GM12878 (cell line): Measurements from ENCODE around the gene SULT1C3. TPM values are rescaled to one million over a fixed set of nuclear protein-coding genes. Genes with fewer than 3 reads are reported as not detected.

Experiments
- ATAC-seq: fragments of 200-7000 bp; cut with Tn5 transposase; 3 replicates; pipeline ENCODE4 v1.9.1; 2020; ENCODE audit warnings: mild to moderate bottlenecking, moderate library complexity
- BruUV-seq: library from RNA; stranded (reverse); fragments of 400-500 nt; replicated peaks from 2 replicates; lab custom pipeline; 2021; lab: Mats Ljungman, UMichigan
- CTCF ChIA-PET: fragments of 300-600 bp; sonication (Branson Sonifier 250); formaldehyde crosslinking; extraction: SDS; loops from one replicate; lab custom pipeline; 2021; ENCODE audit warnings: inconsistent platforms; lab: Yijun Ruan, JAX
- POLR2A ChIA-PET: fragments of 350-600 bp; formaldehyde crosslinking; extraction: SDS; loops from one replicate; lab custom pipeline; 2021; ENCODE audit warnings: inconsistent platforms; lab: Charles Lee
- RAD21 ChIA-PET: fragments of 300-600 bp; sonication (Branson Sonifier 250); formaldehyde crosslinking; loops from one replicate; lab custom pipeline; 2023; ENCODE audit warnings: antibody characterized with exemption; ENCODE audit not compliant: unreplicated experiment; lab: Charles Lee
- SMC1A ChIA-PET: fragments of 300-600 bp; sonication (Branson Sonifier 250); formaldehyde crosslinking; loops from one replicate; lab custom pipeline; 2023; ENCODE audit not compliant: unreplicated experiment, uncharacterized antibody; lab: Charles Lee
- DNase-seq: peaks from one replicate; pipeline ENCODE4 v3.0.0-alpha.2; 2011; ENCODE audit warnings: low read depth, low spot score
- FAIRE-seq: peaks from 3 replicates; lab custom pipeline; 2011; peaks lifted over from hg19 to GRCh38; lab: Jason Lieb, UNC
- H2AFZ ChIP-seq: 2 replicates; pipeline ENCODE4 v1.6.0; 2011; ENCODE audit warnings: low read depth, low read length, control low read depth; ENCODE audit not compliant: control insufficient read depth
- H3K27ac ChIP-seq: 2 replicates; pipeline ENCODE4 v1.5.1; 2011; ENCODE audit warnings: control low read depth; ENCODE audit not compliant: control insufficient read depth, insufficient read depth
- H3K27me3 ChIP-seq, 2 experiments: replicated peaks in 1 of 2; 2 replicates each; pipeline versions ENCODE4 v1.6.0 to v1.6.1; 2011; ENCODE audit warnings: low read length in 1 of 2; ENCODE audit not compliant: control insufficient read depth in 2 of 2, insufficient read depth in 2 of 2
- H3K36me3 ChIP-seq, 2 experiments: 2 replicates each; pipeline ENCODE4 v1.5.1; 2011; ENCODE audit warnings: low read length in 1 of 2; ENCODE audit not compliant: control insufficient read depth in 2 of 2, insufficient read depth in 2 of 2
- H3K4me1 ChIP-seq: 2 replicates; pipeline ENCODE4 v1.6.1; 2011; ENCODE audit warnings: mild to moderate bottlenecking, low read length, moderate library complexity, mixed read lengths; ENCODE audit not compliant: control insufficient read depth, insufficient read depth
- H3K4me2 ChIP-seq: 2 replicates; pipeline ENCODE4 v1.6.0; 2011; ENCODE audit warnings: control low read depth; ENCODE audit not compliant: control insufficient read depth, insufficient read depth
- H3K4me3 ChIP-seq: fragments of 200-600 bp; sonication (generic); 2 replicates; pipeline ENCODE4 v1.5.1; 2016
- H3K79me2 ChIP-seq: 2 replicates; pipeline ENCODE4 v1.6.0; 2011; ENCODE audit warnings: low read length; ENCODE audit not compliant: control insufficient read depth, insufficient read depth
- H3K9ac ChIP-seq: 2 replicates; pipeline ENCODE4 v1.8.0; 2011; ENCODE audit warnings: low read length, control low read depth, mixed read lengths; ENCODE audit not compliant: control insufficient read depth, insufficient read depth
- H3K9me3 ChIP-seq: replicated peaks from 3 replicates; pipeline ENCODE4 v1.5.1; 2011; ENCODE audit warnings: mild to moderate bottlenecking, low read length; ENCODE audit not compliant: control insufficient read depth, insufficient read depth
- H4K20me1 ChIP-seq: 2 replicates; pipeline ENCODE4 v1.6.0; 2011; ENCODE audit not compliant: control insufficient read depth, insufficient read depth
- BHLHE40 ChIP-seq, 2 experiments: fragments of 450-650 bp in 1 of 2; IDR thresholded peaks; 2 replicates each; pipeline ENCODE4 v1.6.1; 2011 to 2017; ENCODE audit warnings: low read depth in 2 of 2, borderline replicate concordance in 1 of 2, improper control_type of control experiment in 1 of 2, low read length in 1 of 2, mild to moderate bottlenecking in 1 of 2
- CHD4 ChIP-seq: fragments of 200-600 bp; sonication (generic); IDR thresholded peaks from 2 replicates; pipeline ENCODE4 v1.6.1; 2016; ENCODE audit warnings: mild to moderate bottlenecking
- ZNF622 ChIP-seq: fragments of 450-650 bp; IDR thresholded peaks from 2 replicates; pipeline ENCODE4 v1.6.1; 2017; ENCODE audit warnings: mild to moderate bottlenecking, inconsistent platforms
- WGBS: methylation state at CpG from one replicate; pipeline ENCODE4 v1.1.6; 2016; ENCODE audit warnings: low lambda C conversion rate; ENCODE audit not compliant: insufficient replicate concordance, insufficient coverage; ENCODE audit errors: missing lambda C conversion rate; 5-methylcytosine and 5-hydroxymethylcytosine counted together
- in situ Hi-C: fragments of 300-500 bp; cut with MboI; formaldehyde crosslinking; loops from 9 replicates; pipeline ENCODE4 v1.14.3; 2018; ENCODE audit warnings: mixed read lengths
- intact Hi-C: fragments of 100-400 bp; cut with micrococcal nuclease; formaldehyde crosslinking; loops from one replicate; pipeline ENCODE4 v1.14.2; 2022; ENCODE audit not compliant: unreplicated experiment
- polyA plus RNA-seq, 11 experiments: library from polyadenylated mRNA; depleted of rRNA in 4 of 11; unstranded in 6 of 11; stranded (reverse) in 5 of 11; fragments of >200 nt; fragmentation: Nextera tagmentation in 4 of 11; fragmentation: Illumina TruSeq in 1 of 11; extraction: Ambion mirVana in 4 of 11; extraction: Trizol in 1 of 11; gene quantifications; 1 replicate in 1 of 11; 2 replicates in 10 of 11; pipeline versions ENCODE4 v1.2.1 to v1.2.3, GENCODE V29; 2011 to 2016; ENCODE audit warnings: inconsistent platforms in 2 of 11, missing spikeins in 2 of 11, low read depth in 1 of 11
- total RNA-seq, 4 experiments: library from RNA; depleted of rRNA in 3 of 4; stranded (reverse); fragments of >200 nt in 3 of 4; fragmentation: Illumina TruSeq in 1 of 4; extraction: Trizol in 1 of 4; gene quantifications; 2 replicates each; pipeline versions ENCODE4 v1.2.1 to v1.2.3, GENCODE V29; 2013 to 2021
- TF ChIP-seq, protein P1 (sequence below): IDR thresholded peaks from 2 replicates; pipeline ENCODE4 v1.6.1; 2011; ENCODE audit warnings: borderline replicate concordance, low read depth, mild to moderate bottlenecking, moderate library complexity, mixed read lengths, low read length; ENCODE audit not compliant: insufficient read depth; ENCODE audit errors: extremely low read length

SULT1C3 gene
- total and polyA plus RNA-seq, 10 of the 15 experiments (the other 5 are each of a cell fraction or from before 2014, with no cell fraction given) = not detected

DNA sequence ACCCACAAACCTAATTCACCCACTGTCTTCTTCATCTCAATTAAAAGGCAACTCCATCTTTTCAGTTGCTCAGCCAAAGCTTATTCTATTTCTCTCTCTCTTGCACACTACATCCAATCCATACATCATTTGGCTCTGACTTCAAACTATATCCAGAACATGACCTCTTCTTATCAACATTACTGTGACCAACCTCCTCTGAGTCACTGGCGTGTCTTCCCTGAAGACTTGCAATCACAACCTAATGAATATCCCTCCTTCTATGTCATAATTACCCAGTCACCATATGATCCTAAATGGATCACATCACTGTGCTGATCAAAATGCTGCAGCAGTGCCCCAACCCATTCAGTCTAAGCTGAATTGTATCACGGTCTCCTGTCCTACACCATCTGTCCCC, 22.6 kb upstream of the SULT1C3 start:
- SMC1A ChIA-PET = interaction anchor here (0.9 kb wide), 1 partner anchor 72 kb away, joined by 3 read pairs; the partner anchor contains the start of gene SULT1C2
- H3K79me2 ChIP-seq = no peaks in the 10 kb centered on the region
- no peak overlapping the region for H3K4me2 ChIP-seq
- no peaks in the 10 kb centered on the region for H3K27me3 ChIP-seq
- 3% methylated on average over 2 of the region's 2 CpGs for WGBS
- no peaks in the 10 kb centered on the region for H4K20me1 ChIP-seq
- TF ChIP-seq ZNF622 = no peak
- TF ChIP-seq, protein P1, sequence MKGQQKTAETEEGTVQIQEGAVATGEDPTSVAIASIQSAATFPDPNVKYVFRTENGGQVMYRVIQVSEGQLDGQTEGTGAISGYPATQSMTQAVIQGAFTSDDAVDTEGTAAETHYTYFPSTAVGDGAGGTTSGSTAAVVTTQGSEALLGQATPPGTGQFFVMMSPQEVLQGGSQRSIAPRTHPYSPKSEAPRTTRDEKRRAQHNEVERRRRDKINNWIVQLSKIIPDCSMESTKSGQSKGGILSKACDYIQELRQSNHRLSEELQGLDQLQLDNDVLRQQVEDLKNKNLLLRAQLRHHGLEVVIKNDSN = no peak
- no peak for TF ChIP-seq CHD4
- TF ChIP-seq, all 136 proteins: peak for 0
- no peaks in the 10 kb centered on the region for H3K4me1 ChIP-seq
- DNase-seq (no peak), ATAC-seq (no peak), FAIRE-seq (no peak)
- H2AFZ ChIP-seq = no peak overlapping the region
- H3K36me3 ChIP-seq = no peaks in the 10 kb centered on the region
- no peak overlapping the region for H3K4me3 ChIP-seq
- in situ Hi-C loops (loop anchor here (25.0 kb wide), 1 partner anchor 370 kb away; no protein-coding TSS in a partner anchor), intact Hi-C loops (loop anchor here (5.0 kb wide), 1 partner anchor 365 kb away; no protein-coding TSS in a partner anchor)
- ChIA-PET RAD21 (no interaction called here), POLR2A (no interaction called here), CTCF (interaction anchor here (1.3 to 2.7 kb wide), 2 partner anchors 10 to 367 kb away, joined by 5 to 13 read pairs; no protein-coding TSS in a partner anchor)
- BruUV-seq = no TSS peak
- H3K9me3 ChIP-seq = no peaks in the 10 kb centered on the region
- no peak overlapping the region for H3K9ac ChIP-seq
- H3K27ac ChIP-seq = no peak overlapping the region

DNA sequence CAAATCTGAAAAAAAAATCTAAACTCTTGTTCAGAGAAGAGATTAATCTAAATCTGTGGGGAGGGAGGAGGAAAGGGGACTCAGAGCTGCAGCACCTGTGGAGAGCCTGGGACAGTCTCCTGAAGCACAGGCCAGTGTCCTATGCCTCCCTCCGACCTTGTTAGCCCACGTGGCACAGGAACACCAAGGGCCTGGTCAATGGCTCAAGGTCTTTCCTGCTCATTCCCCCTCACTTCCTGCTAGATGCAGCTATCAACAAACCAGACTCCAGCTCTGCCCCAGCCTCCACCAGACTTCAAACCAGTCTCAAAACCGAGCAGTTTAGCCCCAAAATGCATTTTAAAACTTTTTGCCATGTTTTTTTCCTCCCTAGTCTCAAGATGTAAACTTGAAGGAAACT, 20.1 kb upstream of the SULT1C3 start:
- H3K4me1 ChIP-seq = no peaks in the 10 kb centered on the region
- ChIA-PET SMC1A (no interaction called here), POLR2A (interaction anchor here (0.6 kb wide), 1 partner anchor 328 kb away, joined by 3 read pairs; no protein-coding TSS in a partner anchor), RAD21 (no interaction called here)
- no peaks in the 10 kb centered on the region for H4K20me1 ChIP-seq
- FAIRE-seq = no peak
- H3K9ac ChIP-seq = no peak overlapping the region
- H3K9me3 ChIP-seq = no peaks in the 10 kb centered on the region
- WGBS = 15% methylated on average over 3 of the region's 3 CpGs
- intact Hi-C loops = loop anchor here (5.0 kb wide), 1 partner anchor 363 kb away; no protein-coding TSS in a partner anchor
- no peak overlapping the region for H2AFZ ChIP-seq
- in situ Hi-C loops = loop anchor here (25.0 kb wide), 1 partner anchor 368 kb away; no protein-coding TSS in a partner anchor
- no peak for TF ChIP-seq BHLHE40 (IDR thresholded peaks at IDR 0.05; ENCODE audit: borderline replicate concordance in 1 of 2, low read depth in 2 of 2, low read length in 1 of 2)
- TF ChIP-seq, all 136 proteins: peak for 0
- no peak for DNase-seq
- BruUV-seq = no TSS peak
- no peak overlapping the region for H3K4me2 ChIP-seq
- no peak overlapping the region for H3K4me3 ChIP-seq
- H3K27me3 ChIP-seq = no peaks in the 10 kb centered on the region
- H3K79me2 ChIP-seq = no peaks in the 10 kb centered on the region
- CTCF ChIA-PET = interaction anchor here (0.6 to 1.2 kb wide), 2 partner anchors 10 to 392 kb away, joined by 3 read pairs; no protein-coding TSS in a partner anchor
- no peak overlapping the region for H3K27ac ChIP-seq
- ATAC-seq = no peak
- H3K36me3 ChIP-seq = no peaks in the 10 kb centered on the region
